ENCODE data around the gene WNT9A. TPM values are rescaled to one million over a fixed set of nuclear protein-coding genes. Genes with fewer than 3 reads are reported as not detected.
"Not testable (repeated sequence)": the region's sequence is repeated elsewhere in the genome, so short reads cannot be mapped to it uniquely, and the experiment has no call there.

Gene WNT9A
- total RNA-seq = 0.09 and 0.25 TPM in 2 replicates

GRCh38 chr1:227947676-227948492 lies at the start of gene WNT9A:
Gene WNT9A, minus strand, starts transcription at chr1:227947932. Its CDS starts 45 bp downstream, at chr1:227947887.
- intact Hi-C loops (cut with micrococcal nuclease) = loop anchor here (2.0 kb wide), 1 partner anchor 405 kb away; no protein-coding TSS in a partner anchor

GRCh38 chr1:227996187-227996950 lies 48.6 kb upstream of the WNT9A start:
- intact Hi-C loops (cut with micrococcal nuclease) = no loop called here

GRCh38 chr1:227994632-227995300 lies 47.0 kb upstream of the WNT9A start:
- intact Hi-C loops (cut with micrococcal nuclease) = no loop called here

- intact Hi-C loops (cut with micrococcal nuclease) = no loop called here
Observed at GRCh38 chr1:227987181-227987580, 39.4 kb upstream of the WNT9A start.

GRCh38 chr1:227975583-227976283 lies 28.0 kb upstream of the WNT9A start:
- intact Hi-C loops (cut with micrococcal nuclease) = not testable (repeated sequence)

GRCh38 chr1:227973724-227974288 lies 26.1 kb upstream of the WNT9A start:
- intact Hi-C loops (cut with micrococcal nuclease) = not testable (repeated sequence)

- intact Hi-C loops (cut with micrococcal nuclease) = not testable (repeated sequence)
Observed at GRCh38 chr1:227972843-227973374, 25.2 kb upstream of the WNT9A start.

- intact Hi-C loops (cut with micrococcal nuclease) = not testable (repeated sequence)
Observed at GRCh38 chr1:227972283-227972679, 24.5 kb upstream of the WNT9A start.

GRCh38 chr1:227971643-227972282 lies 24.0 kb upstream of the WNT9A start:
- intact Hi-C loops (cut with micrococcal nuclease) = not testable (repeated sequence)

GRCh38 chr1:227971216-227971615 lies 23.5 kb upstream of the WNT9A start:
- intact Hi-C loops (cut with micrococcal nuclease) = not testable (repeated sequence)

GRCh38 chr1:227970076-227970995 lies 22.6 kb upstream of the WNT9A start:
- intact Hi-C loops (cut with micrococcal nuclease) = not testable (repeated sequence)

- intact Hi-C loops (cut with micrococcal nuclease) = not testable (repeated sequence)
Observed at GRCh38 chr1:227967815-227968214, 20.1 kb upstream of the WNT9A start.

- intact Hi-C loops (cut with micrococcal nuclease) = not testable (repeated sequence)
Observed at GRCh38 chr1:227966733-227967132, 19.0 kb upstream of the WNT9A start.

- intact Hi-C loops (cut with micrococcal nuclease) = no loop called here
Observed at GRCh38 chr1:227961651-227962466, 14.1 kb upstream of the WNT9A start.

GRCh38 chr1:227959325-227959860 lies 11.7 kb upstream of the WNT9A start:
- intact Hi-C loops (cut with micrococcal nuclease) = no loop called here

GRCh38 chr1:227958617-227959324 lies 11.0 kb upstream of the WNT9A start:
- intact Hi-C loops (cut with micrococcal nuclease) = no loop called here

- intact Hi-C loops (cut with micrococcal nuclease) = no loop called here
Observed at GRCh38 chr1:227955808-227956207, 8.1 kb upstream of the WNT9A start.
